ENCODE data around the gene AFG3L2. TPM values are rescaled to one million over a fixed set of nuclear protein-coding genes. Genes with fewer than 3 reads are reported as not detected.

AFG3L2 gene
- 76.0 and 83.0 TPM in 2 replicates for total RNA-seq (2013; cell fraction: nucleolus; rRNA removed)
- total RNA-seq (2014; rRNA removed): 57.9 and 62.9 TPM in 2 replicates
- total RNA-seq (2014; rRNA removed; fragmentation: Illumina TruSeq; extraction: Trizol): 67.7 and 71.0 TPM in 2 replicates
- 63.8 and 68.0 TPM in 2 replicates for total RNA-seq (2021)
- polyA plus RNA-seq (2011; ENCODE audit: low read depth): 27.0 TPM
- 49.6 and 62.2 TPM in 2 replicates for polyA plus RNA-seq (2011; rRNA removed)
- polyA plus RNA-seq (2011; cell fraction: cytosol; rRNA removed): 32.0 and 33.2 TPM in 2 replicates
- polyA plus RNA-seq (2011; cell fraction: nucleus; rRNA removed): 46.8 and 48.9 TPM in 2 replicates
- 35.5 and 37.8 TPM in 2 replicates for polyA plus RNA-seq (2012)
- polyA plus RNA-seq (2014; fragmentation: Illumina TruSeq; extraction: Trizol): 57.6 and 70.8 TPM in 2 replicates
- polyA plus RNA-seq (2014; fragmentation: Nextera tagmentation; extraction: Ambion mirVana): 10 to 100 TPM; 21.0 to 21.6 TPM
- 50.4 and 56.1 TPM in 2 replicates for polyA plus RNA-seq (2014; rRNA removed)
- 10 to 100 TPM; 66.6 to 72.7 TPM for polyA plus RNA-seq (2016; fragmentation: Nextera tagmentation; extraction: Ambion mirVana)
- polyA minus RNA-seq (2011; rRNA and poly(A)+ RNA removed): 41.6 and 42.9 TPM in 2 replicates
- polyA minus RNA-seq (2011; cell fraction: cytosol; rRNA and poly(A)+ RNA removed): 17.1 and 23.5 TPM in 2 replicates
- 16.3 and 27.9 TPM in 2 replicates for polyA minus RNA-seq (2011; cell fraction: nucleus; rRNA and poly(A)+ RNA removed)
- percentile 87 among the genes with signal in this experiment for Bru-seq, nascent RNA
- percentile 90 among the genes with signal in this experiment for BruChase-seq, experiment 1, labeled RNA remaining after a 6-hour chase
- BruChase-seq, experiment 2, labeled RNA remaining after a 2-hour chase: percentile 87 among the genes with signal in this experiment
- long read RNA-seq, experiment 1, transcript AFG3L2-201 (17 exons, 3,247 nt): major isoform, 52 of 79 reads
- long read RNA-seq, experiment 1, partial matches to known transcripts: 16 of 79 reads
- long read RNA-seq, experiment 1, other reads (novel, unspliced or antisense): 11 of 79 reads
- long read RNA-seq, experiment 2, transcript AFG3L2-201 (17 exons, 3,247 nt): major isoform, 41 of 94 reads
- long read RNA-seq, experiment 2, partial matches to known transcripts: 38 of 94 reads
- long read RNA-seq, experiment 2, other reads (novel, unspliced or antisense): 15 of 94 reads

DNA sequence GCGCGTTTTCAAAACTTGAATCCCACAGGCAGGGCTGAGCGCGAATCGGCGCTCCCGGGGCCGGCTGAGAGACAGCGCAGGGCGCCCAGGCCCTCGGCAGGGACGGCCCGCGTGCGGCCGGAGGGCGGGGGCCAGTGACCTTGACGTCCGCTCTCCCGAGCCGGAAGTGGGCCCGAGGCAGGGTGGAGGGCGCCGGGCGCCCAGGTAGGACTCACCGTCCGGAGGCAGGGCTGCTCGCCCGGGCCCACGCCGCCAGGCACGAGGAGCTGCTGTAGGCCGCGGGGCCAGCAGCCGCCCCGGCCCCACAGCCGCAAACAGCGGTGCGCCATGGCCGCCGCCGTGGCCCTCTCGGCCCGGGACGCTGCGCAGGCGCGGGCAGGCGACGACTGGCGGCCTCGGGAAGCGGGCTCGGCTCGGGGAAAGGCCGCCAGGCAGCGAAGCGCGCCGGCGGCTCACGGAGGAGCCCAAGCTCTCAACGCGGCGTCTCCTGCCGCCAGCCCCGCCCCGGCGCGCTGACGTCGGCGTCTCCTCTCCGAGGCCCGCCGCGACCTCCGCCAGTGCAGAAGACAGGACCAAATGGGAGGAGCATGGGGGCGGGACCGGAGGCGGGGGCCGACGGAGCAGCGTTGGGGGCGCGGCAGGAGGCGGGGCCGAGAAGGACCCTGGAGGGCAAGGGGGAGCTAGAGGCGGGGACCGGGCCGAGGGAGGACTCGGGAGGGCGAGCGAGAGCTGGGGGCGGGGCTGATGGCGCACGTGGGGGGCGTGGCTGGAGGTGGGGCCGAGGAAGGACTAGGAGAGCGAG is at the start of gene AFG3L2:
Gene AFG3L2 (minus strand): TSS at position 474 of the 802 bp plus-strand sequence. CDS start 145 bp downstream, at position 329.
- Histone ChIP-seq H3K36me3 (ENCODE audit: control insufficient read depth in 2 of 2, insufficient read depth in 2 of 2, low read length in 1 of 2) (peaks cover 0 to 3% of the 10 kb centered on the region in 2 experiments; a peak in 1 of 4 replicates), H4K20me1 (ENCODE audit: control insufficient read depth, insufficient read depth) (no peaks in the 10 kb centered on the region; the same call in none of the 2 replicates), H3K27me3 (replicated peaks in 1 of 2; ENCODE audit: control insufficient read depth in 2 of 2, insufficient read depth in 2 of 2, low read length in 1 of 2) (no peaks in the 10 kb centered on the region), H3K79me2 (ENCODE audit: control insufficient read depth, insufficient read depth, low read length) (peaks cover 46% of the 10 kb centered on the region), H3K4me2 (ENCODE audit: control insufficient read depth, insufficient read depth) (peak within 1 kb of the TSS; percentile 85), H3K9ac (ENCODE audit: control insufficient read depth, insufficient read depth, low read length) (peak within 1 kb of the TSS; percentile 91), H3K9me3 (replicated peaks; ENCODE audit: control insufficient read depth, insufficient read depth, low read length) (no peaks in the 10 kb centered on the region), H3K4me1 (ENCODE audit: control insufficient read depth, insufficient read depth, low read length) (peaks cover 3% of the 10 kb centered on the region; the same call in 1 of the 2 replicates), H3K27ac (ENCODE audit: control insufficient read depth, insufficient read depth) (peak within 1 kb of the TSS; percentile 93), H3K4me3 (peak within 1 kb of the TSS; percentile 99), H2AFZ (ENCODE audit: control insufficient read depth, low read depth, low read length) (peak within 1 kb of the TSS; percentile 80)
- POLR2A ChIA-PET: interaction anchor here (0.6 to 3.1 kb wide), 12 partner anchors 9 to 614 kb away, joined by 3 to 15 read pairs (median 5); partner anchors contain the start of genes CEP192, PRELID3A and PTPN2
- CTCF ChIA-PET: interaction anchor here (0.7 to 3.5 kb wide), 8 partner anchors 16 to 105 kb away, joined by 3 to 15 read pairs (median 4); partner anchors contain the start of gene PRELID3A
- under 1% methylated on average over 78 of the region's 100 CpGs for WGBS (ENCODE audit: insufficient coverage, insufficient replicate concordance, low lambda C conversion rate, missing lambda C conversion rate)
- intact Hi-C loops (cut with micrococcal nuclease; ENCODE audit: unreplicated experiment) (loop anchor here (5.0 to 10.0 kb wide), 2 partner anchors 508 to 570 kb away; partner anchors contain the start of genes PTPN2 and SEH1L), in situ Hi-C loops (cut with MboI) (loop anchor here (5.0 kb wide), 1 partner anchor 570 kb away; the partner anchor contains the start of gene SEH1L)
- peak; percentile 98 for FAIRE-seq
- no TSS peak for BruUV-seq (replicated peaks)
- peak; percentile 96 for DNase-seq (ENCODE audit: low read depth, low spot score)
- ATAC-seq: peak; percentile 89
- RAD21 ChIA-PET (ENCODE audit: unreplicated experiment): interaction anchor here (0.6 to 2.7 kb wide), 12 partner anchors 17 to 518 kb away, joined by 3 to 17 read pairs (median 4); partner anchors contain the start of gene PRELID3A
- SMC1A ChIA-PET (ENCODE audit: uncharacterized antibody, unreplicated experiment): interaction anchor here (1.0 to 1.8 kb wide), 5 partner anchors 13 to 327 kb away, joined by 3 to 5 read pairs (median 3); partner anchors contain the start of gene PRELID3A
- TF ChIP-seq SMARCA5 (IDR thresholded peaks at IDR 0.05): peak; percentile 96
- no peak for TF ChIP-seq KDM1A (IDR thresholded peaks at IDR 0.05; ENCODE audit: borderline replicate concordance)
- TF ChIP-seq CREM (IDR thresholded peaks at IDR 0.05; ENCODE audit: low read depth): peak; percentile 65; the same call in 1 of the 2 replicates
- peak; percentile 98 for TF ChIP-seq NR2F1 (conservative IDR thresholded peaks at IDR 0.05)
- TF ChIP-seq SP1 (IDR thresholded peaks at IDR 0.05; ENCODE audit: low read depth, low read length): no peak
- TF ChIP-seq, protein P1, sequence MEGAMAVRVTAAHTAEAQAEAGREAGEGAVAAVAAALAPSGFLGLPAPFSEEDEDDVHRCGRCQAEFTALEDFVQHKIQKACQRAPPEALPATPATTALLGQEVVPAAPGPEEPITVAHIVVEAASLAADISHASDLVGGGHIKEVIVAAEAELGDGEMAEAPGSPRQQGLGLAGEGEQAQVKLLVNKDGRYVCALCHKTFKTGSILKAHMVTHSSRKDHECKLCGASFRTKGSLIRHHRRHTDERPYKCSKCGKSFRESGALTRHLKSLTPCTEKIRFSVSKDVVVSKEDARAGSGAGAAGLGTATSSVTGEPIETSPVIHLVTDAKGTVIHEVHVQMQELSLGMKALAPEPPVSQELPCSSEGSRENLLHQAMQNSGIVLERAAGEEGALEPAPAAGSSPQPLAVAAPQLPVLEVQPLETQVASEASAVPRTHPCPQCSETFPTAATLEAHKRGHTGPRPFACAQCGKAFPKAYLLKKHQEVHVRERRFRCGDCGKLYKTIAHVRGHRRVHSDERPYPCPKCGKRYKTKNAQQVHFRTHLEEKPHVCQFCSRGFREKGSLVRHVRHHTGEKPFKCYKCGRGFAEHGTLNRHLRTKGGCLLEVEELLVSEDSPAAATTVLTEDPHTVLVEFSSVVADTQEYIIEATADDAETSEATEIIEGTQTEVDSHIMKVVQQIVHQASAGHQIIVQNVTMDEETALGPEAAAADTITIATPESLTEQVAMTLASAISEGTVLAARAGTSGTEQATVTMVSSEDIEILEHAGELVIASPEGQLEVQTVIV (IDR thresholded peaks at IDR 0.05; ENCODE audit: borderline replicate concordance, partially characterized antibody): no peak
- no peak for TF ChIP-seq SRF (IDR thresholded peaks at IDR 0.05; ENCODE audit: low read depth in 2 of 2, low read length in 2 of 2)
- TF ChIP-seq RAD21 (IDR thresholded peaks at IDR 0.05; ENCODE audit: insufficient read depth, low read depth, low read length): no peak
- TF ChIP-seq STAT1 (conservative IDR thresholded peaks at IDR 0.05): peak; percentile 88; the same call in 1 of the 2 replicates
- no peak for TF ChIP-seq FOS (IDR thresholded peaks at IDR 0.05; ENCODE audit: borderline replicate concordance, extremely low read depth, insufficient read length)
- peak; percentile 68; the same call in 1 of the 2 replicates for TF ChIP-seq ZSCAN29 (IDR thresholded peaks at IDR 0.05)
- TF ChIP-seq ZZZ3 (IDR thresholded peaks at IDR 0.05; ENCODE audit: control insufficient read depth, insufficient read length, low read depth): no peak
- TF ChIP-seq RCOR1 (conservative IDR thresholded peaks at IDR 0.05; ENCODE audit: low read depth, low read length): no peak
- TF ChIP-seq SPI1 (IDR thresholded peaks at IDR 0.05; ENCODE audit: borderline replicate concordance, insufficient read depth, low read depth, low read length): no peak
- no peak for TF ChIP-seq SREBF1 (IDR thresholded peaks at IDR 0.05; ENCODE audit: low read length)

All from GM12878 (cell line).